ENCODE results near the gene CPNE6.

- TF ChIP-seq CTCF (IDR thresholded peaks at IDR 0.05), result no peak
- TF ChIP-seq POLR2A (IDR thresholded peaks at IDR 0.05), result no peak
Observed at GRCh38 chr14:24062216-24062980, 9.0 kb upstream of the CPNE6 start.
